Effector CD8-positive, alpha-beta T cell (primary cell): ENCODE measurements around the gene NCOA6.
"Not testable (repeated sequence)": the region's sequence is repeated elsewhere in the genome, so short reads cannot be mapped to it uniquely, and the experiment has no call there.

ENCODE experiments used
- DNase-seq: peaks from one replicate; lab custom pipeline; 2025; lab: John Stamatoyannopoulos, UW

The NCOA6 gene

DNA sequence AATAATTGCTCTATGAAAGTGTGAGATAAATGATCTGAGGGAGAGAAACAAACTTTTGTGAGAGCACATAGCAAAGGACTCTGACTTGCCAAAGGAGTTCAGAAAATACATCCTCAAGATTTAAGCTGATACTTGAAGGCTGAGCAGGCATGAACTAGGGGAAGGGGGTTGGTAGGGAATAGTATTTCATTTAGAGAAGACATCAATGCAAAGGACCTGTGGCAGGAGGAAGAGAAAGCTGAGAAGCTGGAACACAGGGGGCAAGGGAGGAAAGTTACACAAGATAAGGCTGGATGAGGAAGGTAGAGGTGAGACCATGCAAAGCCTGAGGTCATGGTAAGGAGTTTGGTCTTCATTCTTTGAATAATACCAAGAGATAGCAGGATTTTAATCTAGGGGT is 50.6 kb downstream of the NCOA6 start:
- no peak for DNase-seq

GRCh38 chr20:34774449-34774848 is 51.0 kb downstream of the NCOA6 start:
- no peak for DNase-seq

DNA sequence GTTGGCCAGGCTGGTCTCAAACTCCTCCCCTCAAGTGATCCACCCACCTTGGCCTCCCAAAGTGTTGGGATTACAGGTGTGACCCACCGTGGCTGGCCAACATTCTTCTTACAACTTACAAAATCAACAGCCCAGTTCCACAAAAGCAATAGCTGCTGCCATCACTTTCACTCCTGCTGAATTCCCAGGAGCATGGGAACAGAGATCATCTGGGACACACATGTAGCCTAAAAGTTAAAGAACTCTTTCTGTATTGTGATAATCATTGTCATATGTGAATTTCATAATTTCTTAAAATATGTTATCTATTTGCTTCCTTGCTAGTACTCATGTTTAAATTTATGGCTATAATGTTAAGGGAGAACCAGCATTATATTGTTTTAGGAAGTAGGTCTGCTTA is 51.7 kb downstream of the NCOA6 start:
- DNase-seq, result no peak

DNA sequence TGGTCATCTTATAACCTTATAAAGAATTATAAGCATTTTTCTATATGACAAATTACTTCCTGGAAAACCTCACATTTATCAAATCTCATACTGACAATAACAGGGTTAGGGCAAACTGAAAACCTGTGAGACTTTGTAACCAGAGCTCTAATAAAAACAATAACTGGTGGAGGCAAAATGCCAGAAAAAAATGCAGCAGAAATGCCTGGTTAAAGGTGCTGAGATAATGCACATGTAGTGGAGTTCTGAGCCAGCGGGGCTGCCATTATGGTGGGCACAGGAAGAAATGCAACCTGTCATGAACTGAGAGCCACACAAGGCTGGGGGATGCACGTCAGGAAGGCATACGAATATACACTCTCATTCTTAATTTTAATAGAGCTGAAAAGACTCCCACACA is 53.0 kb downstream of the NCOA6 start:
- DNase-seq, result no peak

DNA sequence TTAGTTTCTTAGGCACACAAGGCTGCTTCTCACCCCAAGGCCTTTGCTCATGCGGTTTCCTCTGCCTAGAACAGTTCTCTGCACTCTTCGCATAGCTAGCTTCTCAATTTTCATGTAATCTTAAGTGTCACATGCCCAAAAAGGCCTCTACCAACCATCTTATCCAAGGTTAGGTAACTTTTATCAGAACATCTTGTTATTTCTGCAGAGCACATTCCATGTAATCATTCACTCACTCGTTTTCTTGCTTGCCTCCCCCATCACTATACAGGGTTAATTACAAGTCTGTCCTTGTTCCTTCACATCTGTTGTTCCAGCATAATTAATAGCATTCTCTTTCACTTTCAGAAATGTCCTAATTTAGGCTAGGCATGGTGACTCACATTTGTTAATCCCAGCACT is 53.8 kb downstream of the NCOA6 start:
- DNase-seq, result no peak

DNA sequence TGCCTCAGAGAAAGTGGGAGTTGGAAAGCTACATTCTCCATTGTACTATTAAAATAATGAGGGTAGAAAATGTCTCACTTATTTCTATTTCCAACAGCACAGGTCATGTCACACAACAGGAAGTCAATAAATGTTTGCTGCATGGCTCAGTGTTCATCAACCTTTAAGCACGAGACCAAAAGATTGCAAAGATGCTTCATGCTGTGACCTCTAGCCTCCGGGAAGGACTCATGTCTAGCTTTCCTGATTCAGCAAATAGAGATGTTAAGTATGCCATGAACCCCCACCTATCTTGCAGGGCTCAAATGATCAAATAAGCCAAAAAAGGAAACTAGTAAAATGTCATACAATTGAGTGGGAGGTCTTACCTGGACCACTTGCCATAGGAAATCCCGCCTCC is 57.4 kb downstream of the NCOA6 start:
- no peak for DNase-seq

DNA sequence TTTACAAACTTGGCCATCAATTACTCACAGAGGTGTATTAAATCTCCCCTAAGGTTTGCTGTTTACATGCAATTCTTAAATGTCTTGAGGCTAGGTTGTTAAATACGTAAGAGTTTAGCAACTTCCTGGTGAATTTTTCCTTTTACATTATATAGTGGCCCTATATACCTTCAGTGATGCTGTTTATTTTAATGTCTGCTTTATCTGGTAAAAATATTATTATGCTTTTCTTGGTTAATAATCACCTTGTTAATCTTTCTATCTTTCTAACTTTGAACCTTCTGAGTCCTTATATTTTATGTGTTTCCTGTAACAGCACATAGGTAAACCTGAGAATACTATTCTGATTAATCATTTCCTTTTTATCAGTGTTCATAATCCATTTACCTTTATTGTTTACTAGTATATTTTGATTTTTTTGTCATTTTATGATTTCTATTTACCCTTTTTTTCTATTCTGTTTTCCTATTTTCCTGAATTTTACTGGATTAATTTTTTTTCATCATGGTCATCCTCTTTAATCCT is 63.4 kb downstream of the NCOA6 start:
- DNase-seq, result no peak

GRCh38 chr20:34755367-34755766 is 70.1 kb downstream of the NCOA6 start:
- no peak for DNase-seq

DNA sequence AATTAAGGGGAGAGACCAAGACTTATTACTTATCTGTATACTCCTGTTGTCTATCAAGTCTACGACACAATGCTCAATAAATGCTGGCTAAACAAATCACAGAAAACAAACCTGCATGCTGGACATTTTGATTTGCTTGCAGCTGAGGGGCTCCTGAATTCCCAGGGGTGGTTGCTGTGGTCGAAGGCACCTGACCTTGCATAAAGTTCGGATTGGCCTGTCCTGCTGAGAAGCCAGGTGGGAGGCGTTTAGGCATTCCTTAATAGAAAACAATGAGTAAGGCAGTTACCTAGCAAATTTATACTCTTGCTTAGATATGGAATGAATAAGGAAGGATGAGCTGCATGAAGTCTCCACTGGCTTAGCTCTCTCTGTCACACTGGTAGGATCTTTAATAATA is 70.8 kb downstream of the NCOA6 start:
- DNase-seq, result no peak

DNA sequence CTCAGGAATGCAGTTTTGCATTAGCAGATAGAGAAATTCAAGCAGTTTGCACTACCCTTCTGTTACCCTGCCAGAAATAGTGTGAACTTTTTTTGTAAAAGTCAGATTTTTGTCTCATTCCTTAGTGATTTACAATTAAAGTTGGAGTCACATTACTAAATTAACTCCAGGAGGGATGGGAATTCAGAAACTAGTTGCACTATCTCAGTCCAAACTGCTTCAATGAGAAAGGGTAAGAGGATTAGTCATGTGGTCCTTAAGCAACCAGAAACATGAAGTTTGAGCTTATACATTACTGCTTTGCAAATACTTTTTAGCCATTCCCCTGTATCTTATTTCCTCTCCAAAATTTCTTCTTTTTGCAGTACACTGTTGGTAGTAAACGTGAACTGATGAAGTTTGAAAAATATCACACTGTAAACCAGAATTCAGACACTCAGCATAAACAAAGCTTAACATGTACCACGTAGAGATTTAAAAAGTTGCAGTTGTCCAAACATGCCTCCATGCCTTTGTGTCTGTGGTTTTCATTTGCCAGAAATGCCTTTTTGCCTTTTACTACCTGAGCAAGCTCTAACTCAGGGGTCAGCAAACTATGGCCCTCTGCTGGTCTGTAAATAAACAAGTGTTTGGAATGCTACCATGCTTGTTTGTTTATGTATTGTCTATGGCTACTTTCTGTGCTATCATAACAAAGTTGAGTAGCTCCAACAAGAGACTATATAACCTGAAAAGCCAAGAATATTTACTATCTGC is 71.6 kb downstream of the NCOA6 start:
- DNase-seq, result no peak

DNA sequence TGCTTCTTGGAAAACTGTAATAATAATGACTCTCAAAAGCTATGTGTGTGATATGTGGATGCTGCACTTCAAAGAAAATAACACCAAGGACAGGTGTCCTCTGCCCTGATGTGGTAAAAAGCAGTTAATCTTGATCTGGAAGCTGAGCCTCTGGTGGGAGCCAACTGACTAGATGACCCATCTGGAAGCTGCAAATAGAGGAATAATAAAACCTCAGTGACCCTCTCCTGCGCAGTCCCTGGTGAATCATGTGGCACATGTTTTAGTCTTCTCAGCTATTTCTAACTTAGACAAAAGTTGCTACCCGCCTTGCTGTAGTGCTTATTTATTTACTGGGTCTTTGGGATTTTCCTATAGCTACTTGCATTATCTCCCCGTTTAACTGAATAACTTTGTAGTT is 74.0 kb downstream of the NCOA6 start:
- DNase-seq, result no peak

DNA sequence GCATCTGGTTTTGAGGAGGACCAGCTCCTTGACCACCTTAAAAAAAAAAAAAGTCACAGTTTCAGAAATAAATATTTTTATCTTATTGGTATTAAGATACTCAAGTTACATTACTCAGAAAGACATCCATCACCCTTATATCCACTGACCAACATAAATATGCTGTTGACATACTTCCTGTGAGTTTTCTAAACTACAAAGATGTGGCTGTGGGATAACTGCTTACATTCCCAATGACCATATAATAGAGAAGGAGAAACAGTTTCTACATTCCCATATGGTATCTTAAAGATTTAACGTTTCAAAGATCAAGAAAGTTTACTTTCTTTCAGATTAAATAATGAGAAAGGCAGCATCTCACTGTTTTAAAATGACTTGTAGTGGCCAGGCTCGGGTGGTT is 75.0 kb downstream of the NCOA6 start:
- DNase-seq, result no peak

GRCh38 chr20:34748709-34749108 is 76.7 kb downstream of the NCOA6 start:
- no peak for DNase-seq

DNA sequence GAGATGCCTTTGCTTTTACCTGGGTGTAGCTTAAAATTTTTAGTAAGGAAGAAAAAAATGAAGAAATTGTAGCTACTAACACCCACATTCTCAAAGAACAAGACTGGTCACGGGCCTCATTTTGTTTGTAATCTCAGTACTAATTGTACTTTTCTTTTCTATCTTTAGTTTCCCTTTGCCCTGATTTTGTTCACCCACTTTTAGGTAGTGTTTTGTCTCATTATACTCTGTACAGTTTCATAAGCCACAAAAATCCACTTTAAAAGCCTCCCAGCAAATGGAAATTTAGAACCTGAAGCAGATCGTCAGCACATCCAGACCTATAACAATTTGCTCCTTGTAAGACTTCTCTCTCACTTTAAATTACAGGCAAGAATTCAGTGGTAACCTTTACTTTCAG is 78.0 kb downstream of the NCOA6 start:
- DNase-seq, result no peak

DNA sequence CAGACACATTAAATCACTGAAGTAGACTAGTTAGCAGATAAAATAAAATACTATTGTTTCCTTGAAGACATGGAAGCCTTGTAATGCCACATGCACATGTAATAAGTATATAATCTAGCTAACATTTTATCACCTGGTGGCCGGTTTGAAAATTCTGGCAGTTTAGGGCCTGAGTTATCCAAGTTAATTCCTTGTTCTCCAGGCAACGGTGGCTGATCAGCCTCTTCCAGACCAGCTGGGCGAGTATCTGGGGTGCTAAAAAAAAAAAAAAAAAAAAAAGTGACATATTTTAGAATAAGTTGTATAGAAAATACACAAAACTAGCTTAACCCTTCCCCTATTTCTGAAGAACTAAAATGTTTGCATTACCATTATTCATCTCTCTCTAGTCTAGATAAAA is 78.8 kb downstream of the NCOA6 start:
- no peak for DNase-seq

- DNase-seq, result no peak
These were observed 80.6 kb downstream of the NCOA6 start for GRCh38 chr20:34744847-34745246.

DNA sequence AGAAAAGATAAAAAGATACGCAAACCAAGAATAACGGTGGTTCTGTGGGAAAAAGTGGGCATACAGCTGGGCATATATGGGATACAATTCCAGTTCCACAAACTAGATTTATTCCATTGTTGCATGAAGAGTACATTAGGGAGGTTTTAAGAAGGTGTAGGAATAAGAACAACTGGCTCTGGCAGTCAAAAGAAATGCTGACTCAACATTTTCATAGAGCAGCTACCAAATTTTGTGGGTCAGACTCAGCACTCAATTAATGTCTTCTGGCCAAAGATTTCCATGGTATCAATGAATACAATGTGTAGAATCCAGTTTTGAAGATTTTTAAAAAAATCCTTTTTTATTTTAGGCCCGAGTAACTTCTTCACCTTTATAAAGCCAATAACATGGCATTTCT is 81.1 kb downstream of the NCOA6 start:
- DNase-seq, result no peak

DNA sequence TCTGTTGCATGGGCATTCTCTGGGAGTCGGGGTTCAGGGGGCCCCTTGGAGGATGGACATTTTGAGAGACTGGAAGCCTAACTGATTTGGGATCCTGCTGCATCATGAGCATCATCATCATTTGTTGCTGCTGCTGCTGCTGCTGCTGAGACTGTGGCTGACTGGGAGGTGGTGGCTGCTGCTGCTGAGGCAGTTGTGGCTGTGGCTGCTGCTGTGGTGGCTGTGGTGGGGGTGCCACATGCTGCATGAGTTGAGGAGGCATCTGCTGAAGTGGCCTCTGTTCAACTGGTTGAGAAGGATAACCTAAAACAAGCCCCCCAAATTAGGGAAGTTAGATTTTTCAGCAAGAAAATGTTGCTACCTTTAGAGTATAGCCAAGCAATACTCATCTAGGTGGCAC is 82.4 kb downstream of the NCOA6 start:
- no peak for DNase-seq

GRCh38 chr20:34736106-34736735 is 89.2 kb downstream of the NCOA6 start:
- DNase-seq, result no peak

DNA sequence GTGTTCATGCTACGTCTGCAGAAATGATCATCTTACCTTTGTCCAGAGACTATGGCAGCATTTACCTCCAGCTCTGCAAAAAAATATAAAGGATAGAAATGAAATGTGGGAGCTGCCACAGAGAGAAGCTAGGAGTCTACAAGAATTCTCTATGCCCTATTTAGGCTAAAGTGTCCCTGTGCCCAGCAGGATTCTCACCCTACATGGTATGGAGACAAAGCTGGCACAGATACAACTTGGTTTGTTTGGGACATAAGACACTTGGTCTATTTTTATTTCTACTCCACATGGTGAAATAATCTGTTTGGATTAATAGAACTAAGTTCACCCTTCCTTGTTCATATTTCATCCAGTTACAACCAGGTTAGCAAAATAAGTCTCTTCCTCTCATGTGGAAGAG is 92.9 kb downstream of the NCOA6 start:
- DNase-seq, result no peak

DNA sequence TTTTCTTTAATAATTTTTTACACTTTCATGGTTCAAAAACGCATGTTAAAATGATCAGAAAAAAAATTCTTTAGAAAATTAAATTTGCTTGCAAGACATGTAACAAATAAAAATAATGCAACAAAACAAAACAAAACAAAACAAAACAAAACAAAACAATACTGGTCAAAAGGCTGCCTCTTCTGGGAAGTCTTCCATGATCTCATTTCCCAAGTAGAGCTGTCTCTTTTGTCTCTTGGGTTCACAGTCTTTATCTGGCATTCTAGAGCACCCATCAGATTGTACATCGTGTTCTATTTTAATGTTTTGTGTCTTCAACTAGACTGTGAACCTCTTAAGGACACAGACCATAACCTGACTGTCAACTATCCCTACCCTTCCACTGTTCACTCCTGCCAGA is 96.0 kb downstream of the NCOA6 start:
- DNase-seq, result no peak

GRCh38 chr20:34724172-34724571 is 101.3 kb downstream of the NCOA6 start:
- no peak for DNase-seq

GRCh38 chr20:34722560-34722959 is 102.9 kb downstream of the NCOA6 start:
- DNase-seq, result not testable (repeated sequence)

GRCh38 chr20:34720266-34720665 is 105.2 kb downstream of the NCOA6 start:
- no peak for DNase-seq
